HepG2 (cell line): ENCODE data around the gene FAAP100. TPM values are rescaled to one million over a fixed set of nuclear protein-coding genes. Genes with fewer than 3 reads are reported as not detected.
A peak's percentile ranks its signal among the peaks of the same experiment; 100 is the strongest.

Source experiments
- CENPT ChIP-seq: sonication (generic); formaldehyde crosslinking; IDR thresholded peaks from 2 replicates; pipeline ENCODE4 v1.8.0; 2022; ENCODE audit warnings: low read depth, mild to moderate bottlenecking, moderate library complexity, missing genetic modification reagents
- ELF4 ChIP-seq: sonication (generic); formaldehyde crosslinking; IDR thresholded peaks from 2 replicates; pipeline ENCODE4 v1.5.0; 2020; ENCODE audit warnings: missing genetic modification reagents, mild to moderate bottlenecking, moderate library complexity, borderline replicate concordance
- HNRNPL ChIP-seq: fragments of 200-400 bp; formaldehyde crosslinking; IDR thresholded peaks from 2 replicates; pipeline ENCODE4 v1.6.1; 2017; ENCODE audit warnings: mild to moderate bottlenecking, low read depth, low read length
- MAFK ChIP-seq, 2 experiments: IDR thresholded peaks in 1 of 2; conservative IDR thresholded peaks in 1 of 2; 2 replicates each; pipeline ENCODE4 v1.6.1; 2011; ENCODE audit warnings: improper control_type of control experiment in 2 of 2, low read length in 2 of 2
- MATR3 ChIP-seq: sonication (generic); formaldehyde crosslinking; IDR thresholded peaks from 2 replicates; pipeline ENCODE4 v1.4.0; 2020; ENCODE audit warnings: missing genetic modification reagents
- NRL ChIP-seq: sonication (generic); formaldehyde crosslinking; IDR thresholded peaks from 2 replicates; pipeline ENCODE4 v1.5.0; 2020; ENCODE audit warnings: missing genetic modification reagents, mild to moderate bottlenecking, moderate library complexity, borderline replicate concordance
- SRY ChIP-seq: sonication (generic); formaldehyde crosslinking; IDR thresholded peaks from 2 replicates; pipeline ENCODE4 v1.8.0; 2022; ENCODE audit warnings: mild to moderate bottlenecking, missing genetic modification reagents
- TBP ChIP-seq: sonication (generic); formaldehyde crosslinking; IDR thresholded peaks from 2 replicates; pipeline ENCODE4 v1.5.0; 2020; ENCODE audit warnings: missing genetic modification reagents
- TCF7 ChIP-seq: sonication (generic); IDR thresholded peaks from 2 replicates; pipeline ENCODE4 v1.6.1; 2016; ENCODE audit warnings: antibody characterized with exemption, low read depth
- ZFP62 ChIP-seq: sonication (generic); formaldehyde crosslinking; IDR thresholded peaks from 2 replicates; pipeline ENCODE4 v1.4.0; 2020; ENCODE audit warnings: missing genetic modification reagents
- ZMYM2 ChIP-seq: sonication (generic); formaldehyde crosslinking; IDR thresholded peaks from 2 replicates; pipeline ENCODE4 v1.8.0; 2022; ENCODE audit warnings: mild to moderate bottlenecking, missing genetic modification reagents
- ZNF329 ChIP-seq: sonication (generic); formaldehyde crosslinking; IDR thresholded peaks from 2 replicates; pipeline ENCODE4 v1.9.0; 2021; ENCODE audit warnings: low read depth, mild to moderate bottlenecking, missing genetic modification reagents
- ZNF501 ChIP-seq: sonication (generic); formaldehyde crosslinking; IDR thresholded peaks from 2 replicates; pipeline ENCODE4 v1.5.1; 2020; ENCODE audit warnings: mild to moderate bottlenecking, moderate library complexity, missing genetic modification reagents
- ZNF569 ChIP-seq: sonication (generic); formaldehyde crosslinking; IDR thresholded peaks from 2 replicates; pipeline ENCODE4 v1.5.0; 2020; ENCODE audit warnings: mild to moderate bottlenecking, missing genetic modification reagents, moderate library complexity, borderline replicate concordance
- ZNF570 ChIP-seq: sonication (generic); formaldehyde crosslinking; IDR thresholded peaks from 2 replicates; pipeline ENCODE4 v1.4.0; 2020; ENCODE audit warnings: mild to moderate bottlenecking, missing genetic modification reagents, borderline replicate concordance
- ZNF672 ChIP-seq: sonication (generic); formaldehyde crosslinking; IDR thresholded peaks from 2 replicates; pipeline ENCODE4 v1.8.1; 2022; ENCODE audit warnings: missing genetic modification reagents
- ZNF777 ChIP-seq: sonication (generic); formaldehyde crosslinking; IDR thresholded peaks from 2 replicates; pipeline ENCODE4 v1.4.0; 2020; ENCODE audit warnings: missing genetic modification reagents
- polyA plus RNA-seq, 8 experiments: library from polyadenylated mRNA; depleted of rRNA in 3 of 8; stranded (reverse) in 7 of 8; unstranded in 1 of 8; fragments of >200 nt; fragmentation: Illumina TruSeq in 4 of 8; extraction: Trizol in 4 of 8; gene quantifications; 2 replicates each; pipeline versions ENCODE4 v1.2.1 to v1.2.3, GENCODE V29; 2011 to 2016; ENCODE audit warnings: low read depth in 4 of 8, missing spikeins in 1 of 8, mixed read lengths in 1 of 8; ENCODE audit not compliant: insufficient read depth in 1 of 8
- total RNA-seq, 5 experiments: library from RNA; depleted of rRNA; stranded (reverse); fragments of >200 nt; fragmentation: Illumina TruSeq; extraction: Trizol; gene quantifications; 2 replicates each; pipeline ENCODE4 v1.2.3, GENCODE V29; 2016; ENCODE audit warnings: low read depth in 1 of 5
- TF ChIP-seq, protein P1 (sequence below): sonication (generic); formaldehyde crosslinking; IDR thresholded peaks from 2 replicates; pipeline ENCODE4 v1.4.0; 2020; ENCODE audit warnings: low read depth, missing genetic modification reagents
- TF ChIP-seq, protein P2 (sequence below): sonication (generic); formaldehyde crosslinking; IDR thresholded peaks from 2 replicates; pipeline ENCODE4 v1.8.1; 2023; ENCODE audit warnings: mild to moderate bottlenecking, missing genetic modification reagents, borderline replicate concordance
- TF ChIP-seq, protein P3 (sequence below): IDR thresholded peaks from 2 replicates; pipeline ENCODE4 v1.6.1; 2016; ENCODE audit warnings: low read depth, control low read depth
- TF ChIP-seq, protein P4 (sequence below): sonication (generic); formaldehyde crosslinking; IDR thresholded peaks from 2 replicates; pipeline ENCODE4 v1.5.0; 2020; ENCODE audit warnings: mild to moderate bottlenecking, missing genetic modification reagents
- TF ChIP-seq, protein P5 (sequence below), 2 experiments: fragments of 450-650 bp in 1 of 2; sonication (generic) in 1 of 2; formaldehyde crosslinking; IDR thresholded peaks; 2 replicates each; pipeline versions ENCODE4 v1.5.0 to v1.8.0; 2020 to 2022; ENCODE audit warnings: mild to moderate bottlenecking in 1 of 2, missing genetic modification reagents in 1 of 2

The FAAP100 gene
- total and polyA plus RNA-seq, 2 of the 13 experiments (the other 11 are each of a cell fraction or from before 2014, with no cell fraction given) = 7.6 to 20.8 TPM

DNA sequence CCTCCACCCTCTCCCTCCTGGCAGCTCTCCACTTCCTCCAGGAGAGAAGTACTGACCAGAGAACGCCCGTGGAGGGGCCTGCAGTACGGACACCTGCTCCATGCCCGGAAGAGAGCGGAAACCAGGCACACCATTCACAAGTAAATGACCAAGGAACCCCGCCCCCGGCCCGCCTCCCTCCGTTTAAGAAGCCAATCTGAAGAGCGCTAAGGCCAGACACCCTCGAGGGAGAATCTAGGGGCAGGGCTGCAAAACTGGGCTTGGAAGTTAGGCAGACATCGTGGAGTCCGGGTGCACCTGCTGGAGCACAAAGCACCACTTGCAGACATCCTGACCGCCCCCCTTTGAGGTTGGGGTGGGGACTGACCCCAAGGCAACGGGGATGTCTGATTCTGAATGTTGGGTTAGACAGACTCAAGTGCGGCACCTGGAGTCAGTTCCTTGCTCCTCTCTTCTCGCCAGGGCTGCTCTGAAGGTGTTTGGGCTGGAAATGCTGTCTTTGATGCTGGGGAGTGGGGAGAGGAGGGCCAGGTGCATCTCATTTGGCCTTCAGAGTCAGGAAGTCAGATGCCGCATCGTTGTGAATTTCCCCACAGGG, 964 bp upstream of the FAAP100 start (continued):
- TF ChIP-seq, protein P1, sequence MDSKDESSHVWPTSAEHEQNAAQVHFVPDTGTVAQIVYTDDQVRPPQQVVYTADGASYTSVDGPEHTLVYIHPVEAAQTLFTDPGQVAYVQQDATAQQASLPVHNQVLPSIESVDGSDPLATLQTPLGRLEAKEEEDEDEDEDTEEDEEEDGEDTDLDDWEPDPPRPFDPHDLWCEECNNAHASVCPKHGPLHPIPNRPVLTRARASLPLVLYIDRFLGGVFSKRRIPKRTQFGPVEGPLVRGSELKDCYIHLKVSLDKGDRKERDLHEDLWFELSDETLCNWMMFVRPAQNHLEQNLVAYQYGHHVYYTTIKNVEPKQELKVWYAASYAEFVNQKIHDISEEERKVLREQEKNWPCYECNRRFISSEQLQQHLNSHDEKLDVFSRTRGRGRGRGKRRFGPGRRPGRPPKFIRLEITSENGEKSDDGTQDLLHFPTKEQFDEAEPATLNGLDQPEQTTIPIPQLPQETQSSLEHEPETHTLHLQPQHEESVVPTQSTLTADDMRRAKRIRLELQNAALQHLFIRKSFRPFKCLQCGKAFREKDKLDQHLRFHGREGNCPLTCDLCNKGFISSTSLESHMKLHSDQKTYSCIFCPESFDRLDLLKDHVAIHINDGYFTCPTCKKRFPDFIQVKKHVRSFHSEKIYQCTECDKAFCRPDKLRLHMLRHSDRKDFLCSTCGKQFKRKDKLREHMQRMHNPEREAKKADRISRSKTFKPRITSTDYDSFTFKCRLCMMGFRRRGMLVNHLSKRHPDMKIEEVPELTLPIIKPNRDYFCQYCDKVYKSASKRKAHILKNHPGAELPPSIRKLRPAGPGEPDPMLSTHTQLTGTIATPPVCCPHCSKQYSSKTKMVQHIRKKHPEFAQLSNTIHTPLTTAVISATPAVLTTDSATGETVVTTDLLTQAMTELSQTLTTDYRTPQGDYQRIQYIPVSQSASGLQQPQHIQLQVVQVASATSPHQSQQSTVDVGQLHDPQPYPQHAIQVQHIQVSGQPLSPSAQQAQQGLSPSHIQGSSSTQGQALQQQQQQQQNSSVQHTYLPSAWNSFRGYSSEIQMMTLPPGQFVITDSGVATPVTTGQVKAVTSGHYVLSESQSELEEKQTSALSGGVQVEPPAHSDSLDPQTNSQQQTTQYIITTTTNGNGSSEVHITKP (CRISPR knock-in tag) = peak; percentile 9; the same call in 1 of the 2 replicates
- TF ChIP-seq ZNF329 (CRISPR knock-in tag) (no peak), ZNF672 (CRISPR knock-in tag) (no peak), TBP (CRISPR knock-in tag) (no peak), ZMYM2 (CRISPR knock-in tag) (no peak), ZNF570 (CRISPR knock-in tag) (no peak), MAFK (conservative IDR thresholded peaks at IDR 0.05 in 1 of 2, IDR thresholded peaks at IDR 0.05 in 1 of 2; ENCODE audit: low read length in 2 of 2) (no peak), ZNF777 (no peak), NRL (CRISPR knock-in tag) (no peak), ZNF569 (CRISPR knock-in tag) (no peak), ZFP62 (CRISPR knock-in tag) (no peak), CENPT (no peak), TCF7 (no peak), SRY (CRISPR knock-in tag) (no peak), ZNF501 (CRISPR knock-in tag) (peak; percentile 43; the same call in 1 of the 2 replicates), ELF4 (0 out of 2 replicates have a peak, but pooled peaks have one; percentile 62), HNRNPL (no peak), MATR3 (CRISPR knock-in tag) (no peak)
- TF ChIP-seq, protein P2, sequence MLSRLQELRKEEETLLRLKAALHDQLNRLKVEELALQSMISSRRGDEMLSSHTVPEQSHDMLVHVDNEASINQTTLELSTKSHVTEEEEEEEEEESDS (CRISPR knock-in tag) = no peak
- TF ChIP-seq, protein P3, sequence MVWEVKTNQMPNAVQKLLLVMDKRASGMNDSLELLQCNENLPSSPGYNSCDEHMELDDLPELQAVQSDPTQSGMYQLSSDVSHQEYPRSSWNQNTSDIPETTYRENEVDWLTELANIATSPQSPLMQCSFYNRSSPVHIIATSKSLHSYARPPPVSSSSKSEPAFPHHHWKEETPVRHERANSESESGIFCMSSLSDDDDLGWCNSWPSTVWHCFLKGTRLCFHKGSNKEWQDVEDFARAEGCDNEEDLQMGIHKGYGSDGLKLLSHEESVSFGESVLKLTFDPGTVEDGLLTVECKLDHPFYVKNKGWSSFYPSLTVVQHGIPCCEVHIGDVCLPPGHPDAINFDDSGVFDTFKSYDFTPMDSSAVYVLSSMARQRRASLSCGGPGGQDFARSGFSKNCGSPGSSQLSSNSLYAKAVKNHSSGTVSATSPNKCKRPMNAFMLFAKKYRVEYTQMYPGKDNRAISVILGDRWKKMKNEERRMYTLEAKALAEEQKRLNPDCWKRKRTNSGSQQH (CRISPR knock-in tag) = no peak; the same call in 1 of the 2 replicates
- TF ChIP-seq, protein P4, sequence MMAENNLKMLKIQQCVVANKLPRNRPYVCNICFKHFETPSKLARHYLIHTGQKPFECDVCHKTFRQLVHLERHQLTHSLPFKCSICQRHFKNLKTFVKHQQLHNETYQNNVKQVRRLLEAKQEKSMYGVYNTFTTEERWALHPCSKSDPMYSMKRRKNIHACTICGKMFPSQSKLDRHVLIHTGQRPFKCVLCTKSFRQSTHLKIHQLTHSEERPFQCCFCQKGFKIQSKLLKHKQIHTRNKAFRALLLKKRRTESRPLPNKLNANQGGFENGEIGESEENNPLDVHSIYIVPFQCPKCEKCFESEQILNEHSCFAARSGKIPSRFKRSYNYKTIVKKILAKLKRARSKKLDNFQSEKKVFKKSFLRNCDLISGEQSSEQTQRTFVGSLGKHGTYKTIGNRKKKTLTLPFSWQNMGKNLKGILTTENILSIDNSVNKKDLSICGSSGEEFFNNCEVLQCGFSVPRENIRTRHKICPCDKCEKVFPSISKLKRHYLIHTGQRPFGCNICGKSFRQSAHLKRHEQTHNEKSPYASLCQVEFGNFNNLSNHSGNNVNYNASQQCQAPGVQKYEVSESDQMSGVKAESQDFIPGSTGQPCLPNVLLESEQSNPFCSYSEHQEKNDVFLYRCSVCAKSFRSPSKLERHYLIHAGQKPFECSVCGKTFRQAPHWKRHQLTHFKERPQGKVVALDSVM = no peak
- TF ChIP-seq, protein P5, sequence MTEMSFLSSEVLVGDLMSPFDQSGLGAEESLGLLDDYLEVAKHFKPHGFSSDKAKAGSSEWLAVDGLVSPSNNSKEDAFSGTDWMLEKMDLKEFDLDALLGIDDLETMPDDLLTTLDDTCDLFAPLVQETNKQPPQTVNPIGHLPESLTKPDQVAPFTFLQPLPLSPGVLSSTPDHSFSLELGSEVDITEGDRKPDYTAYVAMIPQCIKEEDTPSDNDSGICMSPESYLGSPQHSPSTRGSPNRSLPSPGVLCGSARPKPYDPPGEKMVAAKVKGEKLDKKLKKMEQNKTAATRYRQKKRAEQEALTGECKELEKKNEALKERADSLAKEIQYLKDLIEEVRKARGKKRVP (CRISPR knock-in tag; IDR thresholded peaks at IDR 0.05) = no peak; a peak in 1 of 4 replicates
